Iris pigment epithelial cell (primary cell): ENCODE results near the gene CCL26.
"Not testable (repeated sequence)": the region's sequence is repeated elsewhere in the genome, so short reads cannot be mapped to it uniquely, and the experiment has no call there.

Source experiments
- DNase-seq: peaks from one replicate; pipeline ENCODE4 v3.0.0-alpha.2; 2011; ENCODE audit warnings: low read depth

Gene CCL26

GRCh38 chr7:75738975-75739795, 32.8 kb downstream of the CCL26 start:
- peak; percentile 99 for DNase-seq

GRCh38 chr7:75738604-75738974, 33.4 kb downstream of the CCL26 start, which contains the start of gene HIP1:
TSS of gene HIP1 (minus strand) at chr7:75738941. CDS start at chr7:75738920, 21 bp downstream.
- DNase-seq, result no peak

GRCh38 chr7:75737856-75738603, 34.0 kb downstream of the CCL26 start:
- DNase-seq, result no peak

GRCh38 chr7:75735581-75736350, 36.2 kb downstream of the CCL26 start:
- no peak for DNase-seq

- DNase-seq, result peak; percentile 95
Observed at GRCh38 chr7:75734586-75735458, 37.2 kb downstream of the CCL26 start.

GRCh38 chr7:75732764-75733630, 39.0 kb downstream of the CCL26 start:
- DNase-seq, result peak; percentile 94

- DNase-seq, result no peak
Observed at GRCh38 chr7:75732016-75732521, 39.9 kb downstream of the CCL26 start.

GRCh38 chr7:75729851-75730274, 42.1 kb downstream of the CCL26 start:
- DNase-seq, result no peak

DNA sequence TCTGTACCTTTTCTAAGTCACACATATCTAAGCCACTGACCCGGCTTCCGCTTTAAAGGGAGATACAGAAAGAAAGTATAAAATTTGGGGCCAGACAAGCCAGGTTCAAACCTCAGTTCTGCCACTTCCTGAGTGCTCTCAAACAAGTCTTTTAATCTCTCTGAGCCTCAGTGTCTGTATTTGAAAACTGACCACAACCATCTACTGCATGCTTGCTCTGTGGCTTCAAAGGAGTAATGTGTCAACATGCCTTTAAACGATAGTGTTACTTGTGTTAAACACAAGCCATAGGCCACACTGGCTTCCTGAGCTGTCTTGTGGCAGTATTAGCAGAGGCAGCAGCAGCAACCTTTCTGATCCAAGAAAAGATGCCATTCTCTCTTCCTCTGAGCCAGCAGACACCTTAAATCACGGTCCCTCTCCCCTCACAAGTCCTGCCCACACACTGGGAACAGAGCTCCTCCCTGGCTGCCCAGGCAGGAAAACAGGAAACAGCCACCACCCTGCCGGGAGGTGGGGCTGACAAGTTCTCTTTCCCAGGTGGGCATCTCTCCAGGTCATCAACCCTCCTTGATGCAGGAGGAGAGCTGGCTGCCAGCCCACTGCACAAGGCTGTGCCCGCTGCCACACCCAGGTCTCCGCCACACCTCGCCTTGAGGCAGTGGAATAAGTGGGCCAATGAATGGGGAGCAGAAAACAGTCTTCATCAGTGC, 44.0 kb downstream of the CCL26 start:
- DNase-seq, result peak; percentile 86

DNA sequence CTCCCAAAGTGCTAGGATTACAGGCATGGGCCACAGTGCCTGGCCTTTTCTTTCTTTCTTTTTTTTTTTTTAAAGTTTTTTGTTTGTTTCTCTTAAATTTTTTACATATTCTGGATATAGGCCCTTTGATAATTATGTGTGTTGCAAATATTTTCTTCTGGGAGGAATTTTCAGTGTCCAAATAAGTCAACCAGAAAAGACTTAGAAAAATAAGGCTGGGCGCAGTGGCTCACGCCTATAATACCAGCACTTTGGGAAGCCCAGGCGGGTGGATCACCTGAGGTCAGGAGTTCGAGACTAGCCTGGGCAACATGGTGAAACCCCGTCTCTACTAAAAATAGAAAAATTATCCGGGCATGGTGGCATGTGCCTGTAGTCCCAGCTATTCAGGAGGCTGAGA, 44.7 kb downstream of the CCL26 start:
- DNase-seq, result not testable (repeated sequence)

- DNase-seq, result no peak
Observed at GRCh38 chr7:75725306-75725705, 46.7 kb downstream of the CCL26 start.

GRCh38 chr7:75723444-75723843, 48.6 kb downstream of the CCL26 start:
- DNase-seq, result no peak

DNA sequence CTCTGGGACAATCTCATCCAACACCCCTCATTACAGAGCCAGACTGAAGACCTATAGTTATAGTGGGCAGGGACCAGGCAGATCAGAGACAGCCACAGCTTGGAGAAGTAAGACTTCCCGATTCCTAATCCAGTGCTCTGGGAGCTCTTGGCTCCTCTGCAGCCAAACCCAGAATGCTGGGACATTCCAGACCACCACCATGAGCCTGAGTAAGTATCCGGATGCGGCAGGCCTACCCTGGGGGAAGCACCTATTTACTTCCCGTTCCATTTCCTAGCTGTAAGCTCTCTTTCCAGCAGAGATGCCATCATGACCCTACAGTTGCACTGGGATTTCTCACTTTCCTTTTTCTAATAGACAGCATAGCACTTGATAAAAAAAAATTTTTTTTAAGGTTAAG, 49.6 kb downstream of the CCL26 start:
- peak; percentile 21 for DNase-seq

GRCh38 chr7:75721922-75722321, 50.1 kb downstream of the CCL26 start:
- not testable (repeated sequence) for DNase-seq

DNA sequence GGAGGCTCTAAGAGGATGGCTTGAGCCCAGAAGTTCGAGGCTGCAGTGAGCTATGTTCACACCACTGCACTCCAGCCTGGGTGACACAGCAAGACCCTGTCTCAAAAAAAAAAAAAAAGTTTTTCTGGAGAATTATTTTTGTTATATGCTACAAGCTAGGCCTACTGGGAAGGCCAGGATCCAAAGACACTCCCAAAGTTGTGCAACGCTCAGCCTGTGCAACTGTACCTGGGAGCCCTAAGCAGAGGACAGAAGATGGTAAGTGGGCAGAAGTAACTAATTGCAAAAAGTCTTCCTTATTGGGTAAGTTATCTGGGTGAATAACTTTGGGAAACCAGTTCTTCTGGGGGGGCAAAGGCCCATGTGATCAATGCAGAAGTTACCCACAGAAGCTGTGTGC, 50.6 kb downstream of the CCL26 start:
- no peak for DNase-seq

GRCh38 chr7:75719626-75720025, 52.4 kb downstream of the CCL26 start:
- no peak for DNase-seq
